H1 (cell line): ENCODE data around the gene PAX8. TPM values are rescaled to one million over a fixed set of nuclear protein-coding genes. Genes with fewer than 3 reads are reported as not detected.

Experiments used
- CTCF ChIA-PET: fragments of 300-600 bp; sonication (Branson Sonifier 250); formaldehyde crosslinking; loops from one replicate; lab custom pipeline; 2021; ENCODE audit not compliant: partially characterized antibody; lab: Charles Lee
- POLR2A ChIA-PET: fragments of 300-600 bp; sonication (Branson Sonifier 250); formaldehyde crosslinking; loops from one replicate; lab custom pipeline; 2021; ENCODE audit warnings: inconsistent platforms; ENCODE audit not compliant: partially characterized antibody; lab: Charles Lee
- DNase-seq, 2 experiments: peaks; one replicate each; pipeline versions ENCODE4 v3.0.0 to v3.0.0-alpha.2; 2010 to 2022; ENCODE audit warnings: low spot score in 2 of 2, low read depth in 1 of 2, mixed read lengths in 1 of 2
- FAIRE-seq: peaks from 2 replicates; lab custom pipeline; 2011; peaks lifted over from hg19 to GRCh38; lab: Jason Lieb, UNC
- H2AFZ ChIP-seq: 2 replicates; pipeline ENCODE4 v1.8.1; 2012; ENCODE audit warnings: low read length, inconsistent platforms
- H2AK5ac ChIP-seq: 2 replicates; pipeline ENCODE4 v1.6.1; 2013; ENCODE audit warnings: low read depth, low read length
- H2BK120ac ChIP-seq: replicated peaks from 2 replicates; pipeline ENCODE3; 2013; ENCODE audit warnings: low read depth, low read length, inconsistent platforms
- H2BK12ac ChIP-seq: 2 replicates; pipeline ENCODE4 v1.6.1; 2013; ENCODE audit warnings: low read depth, low read length
- H2BK15ac ChIP-seq: 2 replicates; pipeline ENCODE4 v1.6.1; 2013; ENCODE audit warnings: low read length
- H2BK20ac ChIP-seq: 2 replicates; pipeline ENCODE4 v1.6.1; 2013; ENCODE audit warnings: low read length
- H2BK5ac ChIP-seq: 2 replicates; pipeline ENCODE4 v1.6.1; 2013; ENCODE audit warnings: low read depth, low read length
- H3K14ac ChIP-seq: 2 replicates; pipeline ENCODE4 v1.6.1; 2013; ENCODE audit warnings: inconsistent platforms; ENCODE audit not compliant: insufficient read length
- H3K18ac ChIP-seq: 2 replicates; pipeline ENCODE4 v1.6.1; 2013; ENCODE audit warnings: low read length; ENCODE audit errors: extremely low read depth
- H3K23ac ChIP-seq: 2 replicates; pipeline ENCODE4 v1.6.1; 2013; ENCODE audit warnings: inconsistent platforms; ENCODE audit not compliant: insufficient read length
- H3K23me2 ChIP-seq: 2 replicates; pipeline ENCODE4 v1.6.1; 2013; ENCODE audit warnings: low read depth, low read length
- H3K27ac ChIP-seq: 2 replicates; pipeline ENCODE4 v1.6.1; 2011; ENCODE audit warnings: low read depth, low read length, inconsistent platforms
- H3K27me3 ChIP-seq, 4 experiments: replicated peaks in 1 of 4; 1 replicate in 1 of 4; 2 replicates in 3 of 4; pipeline versions ENCODE4 v1.6.1 to v1.8.1; 2011 to 2013; ENCODE audit warnings: low read length in 3 of 4, mild to moderate bottlenecking in 3 of 4, inconsistent platforms in 2 of 4, mixed read lengths in 2 of 4, moderate library complexity in 1 of 4; ENCODE audit not compliant: control insufficient read depth in 3 of 4, insufficient read depth in 3 of 4; ENCODE audit errors: extremely low read depth in 1 of 4
- H3K36me3 ChIP-seq, 4 experiments: 2 replicates each; pipeline versions ENCODE4 v1.6.1 to v1.8.1; 2011 to 2013; ENCODE audit warnings: mild to moderate bottlenecking in 4 of 4, low read length in 3 of 4, moderate library complexity in 2 of 4, control low read depth in 1 of 4, inconsistent platforms in 1 of 4; ENCODE audit not compliant: insufficient read depth in 4 of 4, control insufficient read depth in 2 of 4
- H3K4ac ChIP-seq: replicated peaks from 2 replicates; pipeline ENCODE3; 2013; ENCODE audit warnings: low read length, low read depth, mixed read lengths, inconsistent platforms; ENCODE audit not compliant: insufficient read length
- H3K4me1 ChIP-seq, 4 experiments: replicated peaks in 1 of 4; 1 replicate in 1 of 4; 2 replicates in 3 of 4; pipeline versions ENCODE4 v1.6.1 to v1.8.1; 2011 to 2013; ENCODE audit warnings: low read length in 3 of 4, inconsistent platforms in 2 of 4, mixed read lengths in 1 of 4; ENCODE audit not compliant: insufficient read depth in 4 of 4, control insufficient read depth in 3 of 4
- H3K4me2 ChIP-seq, 2 experiments: 2 replicates each; pipeline versions ENCODE4 v1.6.1 to v1.8.1; 2011 to 2013; ENCODE audit warnings: low read depth in 2 of 2, low read length in 2 of 2, control low read depth in 1 of 2, inconsistent platforms in 1 of 2, mild to moderate bottlenecking in 1 of 2; ENCODE audit not compliant: insufficient read depth in 1 of 2
- H3K4me3 ChIP-seq, 4 experiments: fragments of 200-600, 300-600 bp in 1 of 4; sonication (generic), shearing (Covaris generic), sonication (Bioruptor Twin) in 1 of 4; 2 replicates each; pipeline versions ENCODE4 v1.5.1 to v1.8.1; 2011 to 2016; ENCODE audit warnings: low read length in 4 of 4, low read depth in 3 of 4, control low read depth in 2 of 4, inconsistent platforms in 2 of 4, mild to moderate bottlenecking in 2 of 4, mixed read lengths in 1 of 4, moderate library complexity in 1 of 4; ENCODE audit not compliant: insufficient read depth in 2 of 4; ENCODE audit errors: extremely low read depth in 1 of 4
- H3K56ac ChIP-seq: replicated peaks from 2 replicates; pipeline ENCODE3; 2013; ENCODE audit warnings: low read depth, mild to moderate bottlenecking, mixed read lengths, low read length, inconsistent platforms; ENCODE audit not compliant: insufficient read length
- H3K79me1 ChIP-seq: 2 replicates; pipeline ENCODE4 v1.6.1; 2013; ENCODE audit warnings: low read depth, low read length, control low read depth
- H3K79me2 ChIP-seq, 2 experiments: 2 replicates each; pipeline versions ENCODE4 v1.6.1 to v1.8.1; 2012 to 2013; ENCODE audit warnings: low read length in 2 of 2, mild to moderate bottlenecking in 2 of 2, inconsistent platforms in 1 of 2; ENCODE audit not compliant: insufficient read depth in 2 of 2, control insufficient read depth in 1 of 2
- H3K9ac ChIP-seq, 4 experiments: replicated peaks in 1 of 4; 1 replicate in 1 of 4; 2 replicates in 3 of 4; pipeline versions ENCODE4 v1.6.1 to v1.8.1; 2011 to 2013; ENCODE audit warnings: low read depth in 3 of 4, low read length in 3 of 4, control low read depth in 2 of 4, mild to moderate bottlenecking in 2 of 4, moderate library complexity in 2 of 4, inconsistent platforms in 1 of 4; ENCODE audit errors: extremely low read depth in 1 of 4
- H3K9me3 ChIP-seq, 2 experiments: 2 replicates each; pipeline versions ENCODE4 v1.6.1 to v1.8.1; 2012 to 2013; ENCODE audit warnings: mild to moderate bottlenecking in 2 of 2, moderate library complexity in 2 of 2, control low read depth in 1 of 2, inconsistent platforms in 1 of 2, low read depth in 1 of 2, low read length in 1 of 2, mixed read lengths in 1 of 2; ENCODE audit not compliant: insufficient read depth in 2 of 2
- H4K20me1 ChIP-seq, 2 experiments: replicated peaks in 1 of 2; 2 replicates each; pipeline versions ENCODE3 to v1.8.1; 2011 to 2013; ENCODE audit warnings: inconsistent platforms in 2 of 2, low read length in 2 of 2, mild to moderate bottlenecking in 1 of 2; ENCODE audit not compliant: insufficient read depth in 2 of 2, control insufficient read depth in 1 of 2
- H4K5ac ChIP-seq: 2 replicates; pipeline ENCODE4 v1.6.1; 2013; ENCODE audit warnings: low read length, low read depth, mixed read lengths, inconsistent platforms; ENCODE audit not compliant: insufficient read length
- H4K8ac ChIP-seq: 2 replicates; pipeline ENCODE4 v1.8.0; 2013; ENCODE audit warnings: mild to moderate bottlenecking, moderate library complexity, low read length, inconsistent platforms; ENCODE audit not compliant: insufficient read depth; ENCODE audit errors: extremely low read depth
- H4K91ac ChIP-seq: replicated peaks from 2 replicates; pipeline ENCODE3; 2013; ENCODE audit warnings: low read length, mixed read lengths, inconsistent platforms; ENCODE audit not compliant: insufficient read length
- CREB1 ChIP-seq: IDR thresholded peaks from 2 replicates; pipeline ENCODE4 v1.6.1; 2012; ENCODE audit warnings: inconsistent platforms
- RBBP5 ChIP-seq: IDR thresholded peaks from 2 replicates; pipeline ENCODE4 v1.7.1; 2012; ENCODE audit warnings: low read depth, mild to moderate bottlenecking, inconsistent platforms, low read length, moderate library complexity, borderline replicate concordance
- SP2 ChIP-seq: IDR thresholded peaks from 2 replicates; pipeline ENCODE4 v1.6.1; 2012; ENCODE audit warnings: mild to moderate bottlenecking, low read length, inconsistent platforms
- WGBS, 2 experiments: shearing (Covaris generic) in 1 of 2; methylation state at CpG; one replicate each; pipeline versions ENCODE4 v1.1.6 to v1.1.7; 2013 to 2015; ENCODE audit warnings: low lambda C conversion rate in 2 of 2, mixed read lengths in 2 of 2, inconsistent platforms in 1 of 2, low coverage in 1 of 2, missing lambda C conversion rate in 1 of 2; ENCODE audit not compliant: insufficient replicate concordance in 2 of 2, insufficient coverage in 1 of 2, insufficient read length in 1 of 2; ENCODE audit errors: extremely low coverage in 1 of 2, missing lambda C conversion rate in 1 of 2; 5-methylcytosine and 5-hydroxymethylcytosine counted together
- polyA plus RNA-seq, 7 experiments: library from polyadenylated mRNA; depleted of rRNA in 3 of 7; stranded (reverse) in 5 of 7; unstranded in 2 of 7; fragments of >200 nt in 5 of 7; fragments of 200-250 nt in 2 of 7; gene quantifications; 1 replicate in 5 of 7; 2 replicates in 1 of 7; 4 replicates in 1 of 7; pipeline versions ENCODE4 v1.2.1 to v1.2.3, GENCODE V29; 2011 to 2013; ENCODE audit warnings: missing spikeins in 2 of 7, mixed read lengths in 2 of 7
- total RNA-seq: library from RNA; stranded (reverse); fragmentation: NEBNext Ultra II Directional; extraction: Animal tissue kit (Norgen Biotek cat#: 25700); gene quantifications from 2 replicates; pipeline ENCODE4 v1.2.1, GENCODE V29; 2021

PAX8 gene
- total and polyA plus RNA-seq, 2 of the 8 experiments (the other 6 are each of a cell fraction or from before 2014, with no cell fraction given), result 0.02 TPM; not detected in 1

DNA sequence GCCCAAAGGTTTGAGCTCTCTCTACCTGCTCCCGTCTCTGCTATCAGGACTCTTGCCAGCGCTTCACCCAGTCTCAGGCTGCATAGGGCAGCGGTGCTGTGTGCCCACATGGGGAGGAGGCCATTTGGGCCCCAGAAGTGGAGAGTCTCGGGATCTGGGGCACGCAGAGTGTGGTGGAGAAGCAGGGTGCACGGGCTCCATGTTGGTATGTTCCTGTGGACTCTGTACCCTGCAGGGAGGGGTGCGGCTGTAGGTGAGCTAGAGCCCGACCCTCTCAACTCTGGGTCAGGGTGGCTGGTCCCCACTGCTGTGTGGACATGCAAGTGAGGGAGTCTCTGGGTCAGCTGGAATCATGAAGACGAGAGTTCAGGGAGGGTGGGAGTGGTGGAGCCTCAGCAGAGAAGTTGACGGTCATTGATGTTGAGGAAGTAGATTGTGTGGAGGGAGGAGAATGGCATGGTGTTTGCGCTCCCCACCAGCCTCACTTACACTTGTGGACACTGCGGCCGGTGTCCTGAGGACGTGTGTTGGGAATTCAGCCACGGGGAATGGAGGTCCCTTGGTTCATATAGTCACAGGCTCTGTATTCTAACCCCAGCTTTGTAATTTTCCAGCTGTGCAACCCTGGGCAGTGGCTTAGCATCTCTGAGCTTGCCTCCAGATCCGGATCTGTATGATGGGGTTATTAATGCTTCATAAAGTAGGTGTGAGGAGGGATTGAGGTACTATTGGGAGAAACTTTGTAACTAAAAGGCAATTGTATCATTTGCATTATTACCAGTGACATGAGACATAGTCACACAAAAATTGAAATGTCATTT, 105.8 kb downstream of the PAX8 start:
- Histone ChIP-seq H3K23ac (no peak overlapping the region), H4K20me1 (no peaks in the 10 kb centered on the region), H3K14ac (no peak overlapping the region), H3K4me2 (no peak overlapping the region), H3K4me3 (no peak overlapping the region), H4K5ac (no peak overlapping the region), H3K27ac (no peak overlapping the region), H3K18ac (no peak overlapping the region), H3K79me2 (no peaks in the 10 kb centered on the region), H3K79me1 (no peaks in the 10 kb centered on the region), H2BK12ac (peak overlapping the region; percentile 17; the same call in 1 of the 2 replicates), H2BK15ac (no peak overlapping the region), H2AFZ (no peak overlapping the region), H3K36me3 (no peaks in the 10 kb centered on the region), H3K4ac (no peak overlapping the region), H3K56ac (no peak overlapping the region), H3K9me3 (no peaks in the 10 kb centered on the region), H2BK20ac (no peak overlapping the region), H4K8ac (peak overlapping the region; percentile 69; the same call in 1 of the 2 replicates), H3K9ac (no peak overlapping the region), H2AK5ac (no peak overlapping the region), H4K91ac (no peak overlapping the region), H2BK5ac (no peak overlapping the region), H3K23me2 (no peaks in the 10 kb centered on the region), H3K27me3 (no peaks in the 10 kb centered on the region), H2BK120ac (no peak overlapping the region), H3K4me1 (peaks cover 0 to 3% (median 0%) of the 10 kb centered on the region in 4 experiments; a peak in 3 of 7 replicates)
- FAIRE-seq (no peak), DNase-seq (no peak)
- CTCF ChIA-PET, result interaction anchor here (0.6 to 6.2 kb wide), 11 partner anchors 8 to 114 kb away, joined by 3 to 63 read pairs (median 11); partner anchors contain the start of gene IL36RN
- POLR2A ChIA-PET, result interaction anchor here (1.6 to 2.0 kb wide), 2 partner anchors 8 to 10 kb away, joined by 4 read pairs; no protein-coding TSS in a partner anchor
- WGBS, 2 experiments, result 93% methylated on average over 16 of the region's 16 CpGs; no CpG with 5 or more reads in 1 of the 2 experiments
- TF ChIP-seq SP2 (no peak), RBBP5 (no peak), CREB1 (no peak)
- TF ChIP-seq, all 59 proteins: peak for 0
